Smooth muscle cell of bladder (primary cell): ENCODE measurements around the gene NOP10. TPM values are rescaled to one million over a fixed set of nuclear protein-coding genes. Genes with fewer than 3 reads are reported as not detected.

ENCODE experiments used
- total RNA-seq: library from RNA; depleted of rRNA; stranded (reverse); fragments of >200 nt; gene quantifications from 2 replicates; pipeline ENCODE4 v1.2.3, GENCODE V29; 2014

NOP10 gene
- total RNA-seq, result 178 and 197 TPM in 2 replicates

DNA sequence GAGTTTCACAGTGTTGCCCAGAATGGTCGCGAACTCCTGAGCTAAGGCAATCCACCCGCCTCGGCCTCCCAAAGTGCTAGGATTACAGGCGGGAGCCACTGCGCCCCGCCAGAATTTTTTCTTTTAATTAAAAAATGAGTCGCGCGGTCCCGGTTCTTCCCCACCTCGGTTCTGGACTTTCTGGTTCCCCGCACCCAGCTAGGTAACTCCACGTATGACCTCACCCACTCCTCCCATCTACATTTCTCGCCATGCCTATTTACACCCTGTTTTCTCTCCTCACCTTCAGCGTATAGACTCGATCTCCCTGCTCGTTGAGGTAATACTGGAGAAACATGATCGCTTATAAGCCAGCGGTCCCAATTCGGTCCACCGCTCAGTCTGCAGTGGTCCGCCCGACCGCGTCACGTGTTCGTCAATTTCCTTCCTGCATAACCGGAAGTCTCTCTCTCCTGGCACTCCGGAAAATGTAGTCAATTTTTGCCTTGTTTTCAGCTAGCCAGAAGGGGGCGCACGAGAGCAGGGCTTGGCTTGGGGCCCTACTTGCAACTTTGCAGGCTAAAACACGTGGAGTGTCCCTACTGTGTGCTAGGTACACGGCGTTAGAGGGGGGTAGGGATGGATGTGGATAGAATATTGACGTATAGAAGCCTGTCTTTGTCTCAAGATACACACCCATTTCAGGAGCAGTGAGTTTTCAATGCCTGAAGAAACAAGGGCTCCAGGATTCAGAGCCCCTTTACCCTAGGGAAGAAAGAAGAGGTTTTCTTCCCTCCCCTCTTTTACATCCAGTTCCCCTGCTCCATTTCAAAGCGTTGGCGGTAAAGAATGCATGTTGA is at the start of gene NOP10, which contains the start of gene NUTM1:
Gene NOP10, minus strand, starts transcription at position 400 of the 839 bp plus-strand sequence. Its CDS starts 63 bp downstream, at position 337.
Gene NUTM1, plus strand, starts transcription at position 579 of the 839 bp plus-strand sequence. CDS start 382 bp downstream, outside the sequence.

DNA sequence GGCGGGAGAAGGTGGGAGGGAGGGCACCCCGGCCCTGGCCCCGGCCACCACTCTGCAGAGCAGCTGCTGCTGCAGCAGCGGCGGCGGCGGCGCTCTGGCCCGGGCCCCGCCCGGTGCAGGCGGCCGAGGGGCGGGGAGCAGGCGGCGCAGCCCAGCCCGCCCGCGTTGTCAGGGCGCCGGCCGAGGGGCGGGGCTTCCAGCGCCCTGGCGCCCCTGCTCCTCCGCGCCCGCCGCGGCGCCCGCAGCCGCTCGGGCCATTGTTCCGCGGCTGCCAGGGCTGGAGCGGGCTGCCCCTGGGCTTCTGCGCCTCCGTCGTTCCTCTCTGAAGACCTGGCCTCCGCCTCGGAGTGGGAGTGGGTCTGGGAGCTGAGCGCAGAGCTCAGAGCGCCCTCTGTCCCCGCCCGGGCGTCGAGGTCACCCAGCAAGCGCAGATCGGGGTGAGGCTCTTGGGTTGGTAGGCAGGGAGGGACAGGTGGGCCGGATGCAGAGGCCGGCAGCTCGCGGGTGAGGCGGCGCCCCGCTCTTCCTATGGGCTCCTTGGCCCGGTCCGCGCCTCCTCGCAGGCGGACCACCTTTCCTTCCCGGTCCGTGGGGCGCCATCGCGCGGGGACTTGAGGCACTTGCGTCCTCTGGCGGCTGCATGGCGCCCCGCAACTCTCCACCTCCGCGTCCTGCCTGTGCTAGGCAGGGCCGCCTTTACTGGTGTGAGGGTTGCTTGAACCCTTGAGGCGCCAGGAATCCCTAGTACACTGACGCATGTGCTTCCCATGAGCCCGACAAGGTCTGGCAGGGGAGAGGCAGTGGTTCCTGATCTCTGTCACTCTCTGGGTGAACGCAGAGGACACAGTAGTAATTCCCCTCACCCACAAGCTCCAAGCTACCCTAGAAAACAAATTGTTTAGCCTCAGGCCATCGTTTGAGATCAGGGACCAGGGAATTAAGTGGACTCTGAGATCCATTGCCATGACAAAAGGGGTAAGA is 24.5 kb upstream of the NOP10 start, which contains the start of gene LPCAT4:
Gene LPCAT4, minus strand, starts transcription at position 96 of the 981 bp plus-strand sequence. CDS start 96 bp downstream, outside the sequence.

DNA sequence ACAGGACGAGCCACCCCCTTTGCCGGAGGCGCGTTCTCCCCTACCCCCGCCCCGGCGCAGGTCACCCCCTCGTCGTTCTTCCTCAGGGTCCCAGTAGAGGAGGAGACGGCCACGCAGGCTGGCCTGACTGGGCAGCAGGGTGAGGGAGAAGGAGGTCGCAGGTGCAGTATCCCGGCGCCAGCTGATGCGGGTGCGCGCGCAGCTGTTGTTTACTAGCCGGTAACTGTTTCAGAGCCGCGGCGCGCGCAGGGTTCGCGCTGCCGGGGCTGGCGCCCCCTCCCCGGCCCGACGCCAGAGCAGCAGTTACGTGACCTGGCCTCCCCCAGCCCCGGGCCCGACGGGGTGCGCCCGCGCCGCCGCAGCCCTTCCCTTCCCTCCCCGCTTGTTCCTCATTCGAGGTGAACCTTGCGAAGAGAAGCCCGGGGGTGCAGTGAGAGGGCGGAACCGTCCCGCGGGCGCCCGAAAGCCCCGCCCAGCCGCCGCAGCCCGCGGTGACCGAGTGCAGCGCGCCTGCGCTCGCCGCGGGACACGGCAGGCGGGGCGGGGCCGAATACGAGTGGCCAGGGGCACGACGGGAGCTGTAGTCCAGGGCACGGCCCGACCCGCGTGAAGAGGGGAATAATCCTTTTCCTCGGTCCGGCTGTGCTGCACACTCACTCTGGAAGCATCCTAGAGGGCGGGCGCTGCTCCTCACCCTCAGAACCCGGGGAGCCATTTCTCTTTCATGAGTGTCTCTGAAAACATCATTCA is 5.2 kb downstream of the NOP10 start, which contains the start of gene SLC12A6:
Gene SLC12A6, minus strand, starts transcription at position 225 of the 750 bp plus-strand sequence. CDS start 1,101 bp downstream, outside the sequence.

Other genes starting within 250 kb of the NOP10 start
- 37.3 and 52.4 TPM in 2 replicates for gene EMC7, start 241.3 kb downstream of the NOP10 start, total RNA-seq
- 1.8 and 2.2 TPM in 2 replicates for gene PGBD4, start 241.1 kb downstream of the NOP10 start, total RNA-seq
- 30.1 and 38.8 TPM in 2 replicates for gene KATNBL1, start 133.0 kb downstream of the NOP10 start, total RNA-seq
- gene EMC4, start 118.1 kb downstream of the NOP10 start, total RNA-seq, result 206 and 227 TPM in 2 replicates
- gene SLC12A6, start 5.4 kb downstream of the NOP10 start, total RNA-seq, result 10.2 and 15.0 TPM in 2 replicates
- not detected in 2 replicates for gene NUTM1, start 179 bp upstream of the NOP10 start, total RNA-seq
- 4.0 and 5.4 TPM in 2 replicates for gene LPCAT4, start 24.1 kb upstream of the NOP10 start, total RNA-seq
- 8.9 and 9.0 TPM in 2 replicates for gene GOLGA8A, start 94.7 kb upstream of the NOP10 start, total RNA-seq
- 9.4 and 19.8 TPM in 2 replicates for gene GOLGA8B, start 240.5 kb upstream of the NOP10 start, total RNA-seq